Coronary artery (tissue), 2 donors: ENCODE data around the gene ST13.

ENCODE experiments used
- DNase-seq: peaks from one replicate; pipeline ENCODE4 v3.0.0-alpha.2; 2017; ENCODE audit warnings: low spot score
- H3K27ac ChIP-seq, 2 donors: fragments of 200-600 bp; sonication (generic); one replicate each; pipeline ENCODE4 v1.5.1; 2016 to 2019
- H3K4me3 ChIP-seq: fragments of 200-600 bp; sonication (generic); 2 replicates; pipeline ENCODE4 v1.5.1; 2016; ENCODE audit warnings: mild to moderate bottlenecking, moderate library complexity
- CTCF ChIP-seq: fragments of 200-600 bp; sonication (generic); IDR thresholded peaks from one replicate; pipeline ENCODE4 v1.5.1; 2019; ENCODE audit warnings: antibody characterized with exemption

ST13 gene

GRCh38 chr22:40818747-40819598 lies 37.5 kb downstream of the ST13 start, which contains the start of gene SLC25A17:
SLC25A17 (minus strand) TSS chr22:40819346; CDS start chr22:40819248, 98 bp downstream.
- Histone ChIP-seq H3K27ac (peak within 1 kb of the TSS; percentile 71 to 74), H3K4me3 (peak within 1 kb of the TSS; percentile 78)
- TF ChIP-seq CTCF, result no peak
- DNase-seq, result peak; percentile 95

GRCh38 chr22:40818192-40818746 lies 38.2 kb downstream of the ST13 start:
- no peak for DNase-seq
- no peak for TF ChIP-seq CTCF
- Histone ChIP-seq H3K27ac (no peak overlapping the region), H3K4me3 (peak overlapping the region; percentile 78)

- DNase-seq, result no peak
Observed at GRCh38 chr22:40817737-40818136, 38.7 kb downstream of the ST13 start.

GRCh38 chr22:40813912-40814315 lies 42.5 kb downstream of the ST13 start:
- H3K4me3 ChIP-seq, result no peak overlapping the region
- H3K27ac ChIP-seq, result no peak overlapping the region
- DNase-seq, result no peak
- no peak for TF ChIP-seq CTCF

More at GRCh38 chr22:40817737-40818136, 38.7 kb downstream of the ST13 start:
- Histone ChIP-seq H3K27ac (no peak overlapping the region), H3K4me3 (no peak overlapping the region)
- TF ChIP-seq CTCF, result no peak

- Histone ChIP-seq H3K27ac (no peak overlapping the region), H3K4me3 (no peak overlapping the region)
- no peak for TF ChIP-seq CTCF
- no peak for DNase-seq
Observed at GRCh38 chr22:40808018-40808841, 48.2 kb downstream of the ST13 start.

- DNase-seq, result no peak
- H3K27ac ChIP-seq, result no peak overlapping the region
- no peak for TF ChIP-seq CTCF
- no peak overlapping the region for H3K4me3 ChIP-seq
Observed at GRCh38 chr22:40806711-40807110, 49.7 kb downstream of the ST13 start.
